GM19468 (cell line): ENCODE results near the gene CCL21.

Source experiments
- ATAC-seq: cut with Tn5 transposase; IDR thresholded peaks from one replicate; pipeline ENCODE4 v1.9.1; 2021; ENCODE audit warnings: mild to moderate bottlenecking, moderate library complexity, moderate number of reproducible peaks; ENCODE audit not compliant: unreplicated experiment; ENCODE audit errors: extremely low read depth

The CCL21 gene

GRCh38 chr9:34709196-34709978, 549 bp downstream of the CCL21 start:
- no peak for ATAC-seq

DNA sequence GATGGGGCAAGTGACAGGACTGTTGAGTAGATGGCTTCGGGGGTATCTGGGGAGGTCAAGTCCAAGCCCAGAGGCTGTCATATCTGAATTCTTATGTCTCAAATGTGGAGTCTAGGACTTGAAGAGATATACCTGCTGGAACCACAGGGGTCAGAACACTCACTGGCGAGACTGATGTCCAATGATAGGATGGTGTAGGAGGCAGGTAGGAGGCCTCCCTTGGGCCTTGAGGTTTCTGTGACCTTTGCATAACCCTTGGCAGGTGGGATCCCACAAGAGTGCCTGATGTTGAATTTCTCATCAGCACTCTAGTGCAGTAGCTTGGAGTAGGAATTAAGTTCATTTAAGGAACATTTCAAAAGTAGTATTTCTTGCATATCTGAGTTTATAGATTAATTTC, 2.8 kb downstream of the CCL21 start:
- no peak for ATAC-seq

DNA sequence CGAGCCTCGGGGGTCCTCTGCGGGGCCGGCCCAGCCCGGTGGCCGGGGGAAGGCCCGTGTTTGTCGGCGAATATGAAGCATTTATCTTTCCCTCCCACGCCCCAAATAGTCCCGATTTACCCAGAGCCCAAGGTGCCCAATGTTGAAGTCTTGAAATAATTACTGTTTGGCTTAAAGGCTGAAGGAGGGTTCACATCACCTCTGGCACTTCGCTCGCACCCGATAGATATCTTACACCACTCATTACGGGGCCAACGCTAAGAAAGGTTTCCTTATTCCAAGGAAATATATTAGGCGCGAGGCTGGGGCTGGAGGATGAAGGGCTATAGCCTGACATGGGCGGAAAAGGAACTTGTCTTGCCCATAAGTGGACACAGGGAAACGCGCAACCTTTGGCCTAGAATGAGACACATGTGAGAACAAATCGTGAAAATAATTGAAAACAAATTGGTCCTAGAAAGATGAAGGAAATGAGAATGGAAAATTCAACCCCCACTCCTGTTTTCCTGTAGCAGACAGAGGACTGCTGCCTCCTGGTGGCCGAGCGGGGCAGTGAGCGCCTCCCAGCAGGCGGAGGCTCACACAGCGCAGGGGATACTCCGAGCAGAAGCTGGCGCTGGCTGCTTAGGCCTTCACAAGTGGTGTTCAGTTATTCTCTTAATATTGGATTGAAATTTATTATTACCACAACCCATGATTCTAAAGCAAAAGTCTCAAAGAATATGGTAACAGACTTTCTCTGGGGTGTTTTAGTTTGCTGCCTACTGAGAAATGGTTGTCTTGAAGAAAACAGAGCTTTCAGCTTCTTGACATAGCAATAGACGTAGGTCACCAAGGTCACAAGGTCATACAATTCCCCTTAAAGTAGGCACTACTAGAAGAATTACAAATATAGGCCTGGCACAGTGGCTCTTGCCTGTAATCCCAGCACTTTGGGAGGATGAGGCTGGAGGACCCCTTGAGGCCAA, 7.9 kb downstream of the CCL21 start:
- ATAC-seq: no peak

- ATAC-seq: no peak
These were observed 8.7 kb downstream of the CCL21 start for GRCh38 chr9:34701023-34701768.

GRCh38 chr9:34694811-34695210, 15.1 kb downstream of the CCL21 start:
- no peak for ATAC-seq

- ATAC-seq: no peak
These were observed 16.4 kb downstream of the CCL21 start for GRCh38 chr9:34693560-34693959.

- no peak for ATAC-seq
These were observed 18.0 kb downstream of the CCL21 start for GRCh38 chr9:34691936-34692315.

DNA sequence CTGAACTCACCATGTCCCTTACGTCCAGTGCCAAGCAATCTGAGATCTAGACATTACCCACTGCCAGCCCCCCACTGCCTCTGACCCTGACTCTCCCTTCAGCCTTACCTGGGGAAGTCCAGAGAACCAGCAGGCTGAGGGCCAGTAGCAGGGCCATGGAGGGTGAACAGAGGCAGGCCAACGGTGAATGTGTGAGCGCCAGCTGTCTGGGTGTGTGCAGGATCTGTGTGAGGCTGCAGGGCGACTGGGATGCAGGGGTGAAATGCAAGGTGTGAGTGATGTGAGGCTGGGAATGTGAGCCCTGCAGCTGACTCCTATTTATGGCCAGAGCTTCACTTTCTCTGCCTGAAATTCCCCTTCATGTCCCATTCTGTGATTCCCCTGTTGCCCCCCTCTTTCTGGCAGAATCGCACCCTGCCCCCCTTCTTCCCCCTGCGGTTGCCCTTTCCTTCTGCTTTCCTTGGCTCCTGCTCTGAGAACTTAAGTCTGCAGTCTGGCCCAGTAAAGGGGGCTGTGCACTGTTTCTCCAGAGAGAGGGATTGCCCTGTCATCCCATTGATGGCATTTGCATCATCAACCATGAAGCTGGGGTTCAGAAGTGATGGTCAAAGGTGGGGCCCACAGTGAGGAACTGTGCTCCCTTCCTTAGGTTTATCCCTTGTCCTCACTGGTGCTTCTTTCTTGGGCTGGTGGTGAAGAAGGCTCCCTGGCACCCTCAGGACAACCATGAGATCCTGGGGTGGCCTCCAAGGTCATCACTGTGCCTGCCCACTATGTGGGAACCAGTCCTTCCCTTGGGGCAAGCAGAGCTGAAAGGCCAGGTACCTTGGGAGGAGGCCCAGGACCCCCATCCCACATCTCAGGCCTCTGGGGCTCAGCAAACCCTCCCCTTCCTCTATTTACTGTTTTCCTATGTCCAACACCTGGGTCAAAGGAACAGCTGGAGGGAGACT, 18.7 kb downstream of the CCL21 start, which contains the start of gene CCL19:
CCL19 (minus strand) TSS at position 294 of the 953 bp plus-strand sequence; CDS start at position 157, 137 bp downstream.
- ATAC-seq: no peak

- no peak for ATAC-seq
These were observed 20.4 kb downstream of the CCL21 start for GRCh38 chr9:34689512-34689911.

DNA sequence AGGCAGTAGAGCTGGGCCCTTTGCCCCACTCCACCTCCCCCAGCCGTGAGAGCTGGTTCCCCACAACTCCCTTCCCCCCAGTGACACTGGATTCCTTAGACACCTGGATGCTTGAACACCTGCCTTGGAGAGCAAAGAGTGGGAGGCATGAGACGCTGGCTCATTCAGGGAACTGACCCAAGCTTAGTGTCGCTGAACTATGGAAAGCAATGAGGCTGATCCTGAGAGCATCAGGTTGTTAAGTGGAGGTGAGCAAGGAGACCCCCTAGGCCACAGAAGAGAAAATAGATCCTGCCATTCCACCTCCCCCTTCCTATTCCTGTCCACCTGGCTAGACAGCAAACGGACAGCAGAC, 20.8 kb downstream of the CCL21 start:
- ATAC-seq: no peak

- no peak for ATAC-seq
These were observed 21.4 kb downstream of the CCL21 start for GRCh38 chr9:34688329-34689115.

DNA sequence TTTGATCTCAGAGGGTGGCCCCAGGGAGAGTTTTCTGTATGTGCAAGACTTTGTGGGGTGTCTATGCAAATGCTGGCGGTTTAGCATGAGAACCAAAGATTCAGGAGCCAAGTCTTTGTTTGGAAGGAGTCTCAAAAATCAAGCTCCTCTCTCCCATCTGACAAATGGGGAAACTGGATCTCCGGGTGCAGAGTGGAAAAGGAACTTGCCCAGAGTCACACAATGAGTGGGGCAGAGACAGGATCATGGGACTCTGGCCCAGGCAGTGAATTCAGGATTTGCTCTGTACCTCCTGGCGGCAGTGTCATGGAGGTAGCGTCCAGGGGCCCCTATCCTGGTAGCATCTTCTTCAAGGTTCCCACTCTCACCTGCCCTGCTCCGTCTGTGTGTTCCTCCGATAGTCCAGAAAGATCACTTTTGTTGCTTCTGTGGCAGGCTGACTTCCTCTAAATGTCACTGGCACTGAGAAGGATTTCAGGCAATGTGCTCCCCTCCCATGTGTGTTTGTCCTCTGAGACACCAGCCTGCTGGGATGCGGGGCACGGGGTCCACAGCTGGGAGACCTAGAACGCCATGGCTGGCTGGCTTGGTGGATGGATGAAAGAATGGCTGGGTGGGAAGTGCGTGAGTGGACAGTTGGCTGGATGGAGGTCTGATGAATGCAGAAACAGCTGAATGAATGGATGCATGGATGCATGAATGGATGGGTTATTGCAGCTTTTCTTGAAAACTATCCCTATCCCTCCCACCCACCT, 22.5 kb downstream of the CCL21 start:
- ATAC-seq: no peak

GRCh38 chr9:34686732-34687131, 23.2 kb downstream of the CCL21 start:
- no peak for ATAC-seq

GRCh38 chr9:34686231-34686630, 23.7 kb downstream of the CCL21 start:
- no peak for ATAC-seq

- no peak for ATAC-seq
These were observed 24.3 kb downstream of the CCL21 start for GRCh38 chr9:34685591-34685990.

DNA sequence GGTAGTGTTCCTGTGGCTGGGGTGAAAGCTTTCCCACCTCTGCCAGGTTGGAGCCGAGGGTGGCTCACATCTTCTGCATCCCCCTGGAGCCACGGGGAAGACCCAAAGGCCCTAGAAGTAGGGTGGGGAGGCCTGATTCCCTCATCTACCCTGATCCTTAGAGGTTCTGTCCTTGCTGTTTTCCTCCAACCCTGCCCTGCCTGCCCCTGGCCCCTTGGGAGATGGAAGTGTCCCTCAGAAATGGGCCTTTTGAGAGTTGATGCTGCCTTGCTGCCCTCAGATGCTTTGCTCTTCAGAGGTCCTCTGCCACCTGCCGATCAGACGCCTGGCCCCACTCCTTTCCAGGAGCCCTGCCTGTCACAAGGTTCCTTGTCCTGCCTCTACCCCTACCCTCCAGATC, 25.1 kb downstream of the CCL21 start:
- ATAC-seq: no peak

DNA sequence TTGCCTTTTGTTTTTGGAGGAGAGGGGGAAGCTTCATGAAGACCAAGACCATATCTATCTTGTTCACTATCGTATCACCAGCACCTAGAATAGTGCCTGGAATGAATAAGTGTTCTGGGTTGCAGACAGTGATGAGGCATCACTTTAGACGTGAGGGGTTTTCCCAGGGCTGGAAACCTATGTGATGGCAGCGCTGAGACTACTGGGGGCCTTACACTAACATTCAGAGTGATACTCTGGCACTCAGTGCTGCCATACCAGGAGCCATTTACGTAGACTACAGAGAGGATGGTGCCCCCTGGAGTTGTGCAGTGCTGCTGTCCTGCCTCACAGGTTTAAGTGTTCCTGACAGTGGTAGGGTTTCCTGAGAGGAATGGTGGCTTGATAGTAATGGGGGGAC, 25.8 kb downstream of the CCL21 start:
- ATAC-seq: no peak

DNA sequence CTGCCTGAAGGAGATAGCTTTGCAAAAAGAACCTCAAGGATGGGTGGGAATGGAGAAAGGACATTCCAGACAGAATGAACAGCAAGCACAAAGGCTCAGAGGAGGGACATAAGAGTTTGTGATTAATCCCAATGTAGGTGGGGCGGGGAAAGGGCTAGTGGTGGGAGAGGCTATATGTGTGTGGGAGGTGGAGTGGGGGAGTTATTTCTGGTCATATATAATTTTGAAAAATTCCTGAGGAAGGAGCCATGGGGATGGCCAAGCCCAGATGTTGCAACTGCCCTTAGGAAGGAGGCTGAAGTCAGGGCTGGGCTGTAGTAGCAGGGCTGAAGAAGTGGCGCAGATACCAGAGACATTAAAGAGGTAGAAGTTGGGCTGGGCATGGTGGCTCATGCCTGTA, 34.1 kb downstream of the CCL21 start:
- ATAC-seq: no peak
